ENCODE data around the gene CCL5. TPM values are rescaled to one million over a fixed set of nuclear protein-coding genes. Genes with fewer than 3 reads are reported as not detected.

CCL5 gene
- total RNA-seq, 1 experiment from 2014 or later: not detected

- intact Hi-C loops (cut with micrococcal nuclease): no loop called here
- no TSS peak for BruUV-seq (replicated peaks)
- Mint-ChIP-seq H3K27me3 (ENCODE audit: insufficient read depth, unreplicated experiment) (no peaks in the 10 kb centered on the region), H3K27ac (ENCODE audit: low read depth, unreplicated experiment) (no peak overlapping the region), H3K36me3 (ENCODE audit: insufficient read depth, unreplicated experiment) (no peaks in the 10 kb centered on the region), H3K9me3 (ENCODE audit: unreplicated experiment) (peaks cover 7% of the 10 kb centered on the region), H3K4me3 (ENCODE audit: unreplicated experiment) (no peak overlapping the region), H3K4me1 (ENCODE audit: insufficient read depth, unreplicated experiment) (peaks cover 14% of the 10 kb centered on the region)
- peak; percentile 69 for DNase-seq (ENCODE audit: unreplicated experiment)
- no peak for TF ChIP-seq CTCF (IDR thresholded peaks at IDR 0.05; ENCODE audit: unreplicated experiment)
- CTCF ChIA-PET: interaction anchor here (0.5 kb wide), 1 partner anchor 16 kb away, joined by 3 read pairs; no protein-coding TSS in a partner anchor
- POLR2A ChIA-PET: interaction anchor here (0.6 to 1.3 kb wide), 5 partner anchors 9 to 253 kb away, joined by 3 to 4 read pairs (median 3); no protein-coding TSS in a partner anchor
These were observed 14.5 kb downstream of the CCL5 start for GRCh38 chr17:35865412-35866340.

GRCh38 chr17:35864853-35865252 is 15.3 kb downstream of the CCL5 start:
- BruUV-seq (replicated peaks): no TSS peak
- peaks cover 7% of the 10 kb centered on the region for H3K9me3 Mint-ChIP-seq (ENCODE audit: unreplicated experiment)
- no peaks in the 10 kb centered on the region for H3K27me3 Mint-ChIP-seq (ENCODE audit: insufficient read depth, unreplicated experiment)
- H3K4me1 Mint-ChIP-seq (ENCODE audit: insufficient read depth, unreplicated experiment): peaks cover 14% of the 10 kb centered on the region
- no peaks in the 10 kb centered on the region for H3K36me3 Mint-ChIP-seq (ENCODE audit: insufficient read depth, unreplicated experiment)
- TF ChIP-seq CTCF (IDR thresholded peaks at IDR 0.05; ENCODE audit: unreplicated experiment): no peak
- no peak overlapping the region for H3K4me3 Mint-ChIP-seq (ENCODE audit: unreplicated experiment)
- H3K27ac Mint-ChIP-seq (ENCODE audit: low read depth, unreplicated experiment): no peak overlapping the region
- intact Hi-C loops (cut with micrococcal nuclease): no loop called here
- POLR2A ChIA-PET: interaction anchor here (0.6 to 0.9 kb wide), 2 partner anchors 10 to 14 kb away, joined by 3 read pairs; no protein-coding TSS in a partner anchor
- DNase-seq (ENCODE audit: unreplicated experiment): no peak
- CTCF ChIA-PET: no interaction called here

GRCh38 chr17:35856603-35857002 is 23.6 kb downstream of the CCL5 start:
- peaks cover 18% of the 10 kb centered on the region for H3K36me3 Mint-ChIP-seq (ENCODE audit: insufficient read depth, unreplicated experiment)
- BruUV-seq (replicated peaks): no TSS peak

More at GRCh38 chr17:35856603-35857002, 23.6 kb downstream of the CCL5 start:
- no peaks in the 10 kb centered on the region for H3K27me3 Mint-ChIP-seq (ENCODE audit: insufficient read depth, unreplicated experiment)
- CTCF ChIA-PET: interaction anchor here (0.9 to 1.0 kb wide), 2 partner anchors 52 to 92 kb away, joined by 3 to 4 read pairs; no protein-coding TSS in a partner anchor
- DNase-seq (ENCODE audit: unreplicated experiment): no peak
- H3K4me1 Mint-ChIP-seq (ENCODE audit: insufficient read depth, unreplicated experiment): peaks cover 5% of the 10 kb centered on the region
- no peak for TF ChIP-seq CTCF (IDR thresholded peaks at IDR 0.05; ENCODE audit: unreplicated experiment)
- H3K9me3 Mint-ChIP-seq (ENCODE audit: unreplicated experiment): peaks cover 7% of the 10 kb centered on the region
- no peak overlapping the region for H3K4me3 Mint-ChIP-seq (ENCODE audit: unreplicated experiment)
- intact Hi-C loops (cut with micrococcal nuclease): no loop called here
- H3K27ac Mint-ChIP-seq (ENCODE audit: low read depth, unreplicated experiment): no peak overlapping the region
- POLR2A ChIA-PET: interaction anchor here (1.9 to 2.4 kb wide), 2 partner anchors 9 to 14 kb away, joined by 8 to 11 read pairs; no protein-coding TSS in a partner anchor

Measured in MCF 10A (cell line).